Stimulated activated CD8-positive, alpha-beta memory T cell treated with anti-CD3 and anti-CD28 coated beads, Interleukin-12 subunit alpha, Interleukin-12 subunit beta, amount 100 ng/mL, for 1 hour (primary cell): ENCODE results near the gene EN1.
A peak's percentile ranks its signal among the peaks of the same experiment; 100 is the strongest.

ENCODE experiments used
- DNase-seq: peaks from one replicate; pipeline ENCODE4 v3.0.0-alpha.2; 2020; ENCODE audit warnings: low read depth

The EN1 gene

DNA sequence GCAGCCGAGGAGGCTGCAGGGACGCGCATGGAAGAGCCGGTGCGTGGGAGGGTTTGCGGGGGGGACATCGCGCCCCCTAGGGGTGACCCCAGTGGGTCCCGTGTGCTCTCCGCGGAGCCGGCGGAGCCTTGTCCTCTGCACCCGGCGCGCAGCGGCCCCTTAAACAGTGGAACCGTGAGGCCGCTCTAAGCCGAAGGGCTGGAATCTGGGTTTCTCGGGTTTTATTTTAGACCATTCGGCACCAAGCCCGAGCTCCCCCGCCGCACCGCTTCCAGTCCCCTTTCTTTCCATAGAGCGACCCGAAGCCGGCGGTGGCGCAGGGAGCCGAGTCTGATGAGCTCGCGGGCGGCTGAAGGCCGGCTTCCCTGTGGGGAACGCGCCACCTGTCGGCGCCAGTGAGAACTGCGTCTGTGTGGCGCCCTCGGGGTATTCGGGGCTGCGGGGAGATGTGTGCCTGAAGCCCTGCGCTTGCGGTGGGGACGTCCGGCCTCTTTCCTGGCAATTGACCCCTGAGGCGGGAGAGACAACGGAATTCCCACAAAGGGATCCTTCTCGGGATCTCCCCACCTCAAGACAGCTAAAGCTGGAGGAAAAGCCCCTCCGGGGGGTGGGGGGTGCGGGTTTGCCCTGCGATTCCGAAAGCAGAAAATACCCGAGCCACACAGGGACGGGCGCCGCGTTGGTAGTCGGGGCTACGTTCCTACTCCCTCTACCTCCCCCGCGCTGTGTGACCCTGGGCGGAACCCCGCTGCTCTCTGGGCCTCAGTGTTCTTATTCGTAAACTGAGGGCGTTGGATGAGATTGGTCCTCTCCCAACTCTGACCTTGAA lies 8.2 kb upstream of the EN1 start:
- peak; percentile 68 for DNase-seq

DNA sequence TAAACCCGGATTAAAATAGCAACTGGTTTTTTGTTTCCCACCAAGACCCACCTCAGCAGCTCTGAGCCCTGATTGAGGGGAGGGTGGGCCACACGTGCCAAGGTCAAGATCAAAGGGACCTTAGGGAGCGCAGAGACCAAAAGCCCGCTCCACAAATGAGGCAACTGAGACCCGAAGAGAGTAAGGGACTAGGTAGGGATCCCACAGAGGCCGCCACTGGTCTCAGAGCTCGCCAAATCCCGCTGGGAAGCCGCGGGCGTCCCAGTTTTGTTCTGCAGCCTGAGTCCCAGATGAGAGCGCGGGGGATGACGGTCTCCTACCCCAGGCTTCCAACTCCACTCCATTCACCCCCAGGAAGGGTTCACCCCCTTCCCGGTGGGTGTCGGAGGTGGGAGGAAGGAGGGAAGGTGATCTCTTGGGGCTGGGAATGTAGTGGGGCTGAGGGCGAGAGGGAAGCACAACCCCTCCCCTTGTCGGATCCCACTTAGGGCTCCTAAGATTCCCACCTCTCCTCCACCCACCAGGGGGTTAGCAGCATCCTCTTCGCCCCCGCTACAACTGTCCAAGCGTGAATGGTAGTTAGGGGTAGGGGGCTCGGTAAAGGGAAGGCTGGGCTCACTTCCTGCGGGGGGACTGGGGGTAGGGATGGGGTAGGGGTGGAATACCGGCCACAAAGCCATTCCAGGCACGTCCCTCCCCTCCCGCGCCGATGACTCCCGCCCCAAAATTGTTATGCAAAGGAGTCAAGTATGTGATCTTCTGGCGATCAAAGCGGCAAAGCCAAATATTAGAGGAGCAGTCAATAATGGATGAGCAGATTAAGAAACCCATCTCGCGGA lies 7.3 kb upstream of the EN1 start:
- DNase-seq, result no peak

DNA sequence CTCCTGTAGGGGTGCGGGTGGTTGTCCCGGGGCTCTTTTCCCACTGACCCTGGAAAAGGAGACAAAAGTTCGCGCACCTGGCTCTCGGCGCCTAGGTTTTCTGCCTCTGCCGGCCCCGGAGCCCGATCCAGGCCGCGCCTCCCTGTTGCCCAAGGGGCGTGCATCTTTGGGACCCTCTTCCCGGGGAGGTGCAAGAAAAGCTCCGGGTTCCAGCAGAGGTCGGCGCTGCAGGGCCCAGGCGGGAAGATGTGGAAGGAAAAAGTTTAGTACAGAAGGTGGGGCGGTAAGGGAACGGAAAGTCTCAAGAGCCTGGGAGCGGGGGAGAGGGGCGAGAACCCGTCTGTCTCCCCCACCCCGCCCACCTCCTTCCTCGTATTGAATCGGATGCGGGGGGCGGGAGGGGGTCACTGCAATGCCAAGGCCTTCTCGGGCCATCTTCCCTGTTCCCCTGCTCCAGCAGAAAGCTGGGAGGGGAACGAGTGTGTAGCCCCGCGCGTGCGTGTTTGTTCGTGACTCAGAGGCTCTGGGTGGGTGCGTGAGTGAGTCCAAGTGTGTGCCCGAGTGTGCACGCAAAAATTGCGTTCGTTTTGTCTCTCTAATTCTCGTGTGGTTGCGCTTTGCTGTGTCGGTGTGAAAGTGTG lies 6.3 kb upstream of the EN1 start:
- DNase-seq, result no peak

DNA sequence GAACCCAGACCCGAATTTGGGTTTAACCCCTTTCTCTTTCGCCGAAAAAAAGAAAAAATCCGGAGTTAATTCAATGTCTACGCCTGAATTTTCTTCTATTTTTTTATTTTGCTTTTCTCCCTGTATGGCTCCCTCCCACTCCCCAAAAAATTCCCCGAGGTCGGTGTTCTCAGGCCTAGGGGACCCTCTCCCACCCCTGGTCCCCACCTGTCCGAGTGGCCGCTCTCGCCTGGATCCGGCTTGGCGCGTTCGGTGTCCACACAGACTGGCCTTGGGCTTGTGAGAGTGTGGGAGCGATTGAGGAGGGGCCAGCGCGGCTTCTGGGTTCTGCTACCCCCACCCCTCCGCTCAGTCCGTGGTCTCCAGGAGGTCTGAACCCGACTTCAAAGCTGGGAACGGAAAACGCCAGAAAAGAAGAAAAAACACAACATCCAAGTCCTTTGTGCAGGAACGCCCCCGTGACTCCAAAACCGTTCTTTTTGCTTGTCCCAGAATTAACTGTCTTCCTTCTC lies 5.7 kb upstream of the EN1 start:
- no peak for DNase-seq

DNA sequence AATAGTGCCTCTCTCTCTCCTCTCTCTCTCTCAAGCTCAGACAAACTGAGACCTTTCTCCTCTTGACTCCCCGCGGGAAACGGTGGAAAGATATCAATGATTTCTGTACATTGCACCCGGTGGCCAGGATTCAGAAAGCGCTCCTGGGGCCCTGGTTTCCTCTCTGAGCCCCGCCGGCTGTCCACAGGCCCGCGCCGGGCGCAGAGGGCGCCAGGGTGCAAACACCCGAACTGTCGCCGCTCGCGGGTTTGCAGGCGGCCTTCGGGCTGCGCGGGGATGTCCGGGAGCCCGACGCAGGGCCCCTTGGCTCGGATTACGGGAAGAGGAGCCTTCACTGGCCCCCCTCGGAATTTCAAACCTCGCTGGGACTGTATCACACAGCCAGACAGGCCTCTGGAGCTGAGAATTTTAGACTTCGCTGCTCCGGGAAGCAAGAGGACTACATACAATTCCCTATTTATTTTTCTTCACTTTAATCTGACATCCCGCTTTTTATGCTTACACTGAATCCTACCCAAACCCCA lies 5.2 kb upstream of the EN1 start:
- no peak for DNase-seq

DNA sequence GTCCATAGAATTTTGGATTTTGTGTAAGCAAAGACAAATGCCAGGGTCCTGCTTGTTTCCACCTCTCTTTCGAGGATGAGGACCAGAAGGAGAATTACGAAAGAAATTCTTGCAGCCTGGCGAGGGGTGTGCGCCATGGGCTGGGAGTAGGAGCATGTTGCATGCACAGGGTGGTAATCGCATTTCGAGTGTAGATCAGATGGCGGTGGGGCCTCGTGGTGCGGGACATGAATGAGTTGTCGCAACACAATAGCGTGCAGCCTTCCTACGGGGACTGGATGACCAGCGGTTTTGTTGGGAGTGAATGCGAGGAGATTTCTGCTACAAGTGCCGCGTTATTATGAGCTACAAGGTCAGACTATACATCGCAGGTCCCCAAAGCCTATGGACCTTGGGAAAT lies 4.2 kb upstream of the EN1 start:
- no peak for DNase-seq

DNA sequence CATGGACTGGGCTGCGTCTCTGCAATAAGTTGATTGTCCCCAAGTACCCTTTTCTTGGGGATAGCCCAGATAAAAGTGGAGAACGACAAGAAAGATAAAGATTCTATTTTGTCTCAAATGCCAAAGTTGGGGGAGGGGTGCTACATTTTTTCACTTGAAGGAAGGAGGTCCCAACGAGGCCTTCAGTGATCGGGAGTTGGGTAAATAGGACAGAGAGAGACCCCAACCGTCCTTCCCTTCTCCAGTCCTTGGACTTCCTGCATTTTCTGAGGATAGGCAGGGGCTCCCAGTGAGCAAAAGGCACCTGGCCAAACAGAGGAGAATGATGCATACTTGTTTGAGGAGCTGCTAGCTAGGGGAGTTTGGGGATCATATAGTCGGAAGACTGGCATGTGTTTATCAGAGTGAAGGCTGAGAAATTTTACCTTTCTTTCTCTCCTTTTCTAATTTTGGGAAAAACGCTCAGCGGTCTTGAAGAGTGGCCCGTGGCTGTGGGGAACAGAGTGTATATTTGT lies 3.5 kb upstream of the EN1 start:
- no peak for DNase-seq

DNA sequence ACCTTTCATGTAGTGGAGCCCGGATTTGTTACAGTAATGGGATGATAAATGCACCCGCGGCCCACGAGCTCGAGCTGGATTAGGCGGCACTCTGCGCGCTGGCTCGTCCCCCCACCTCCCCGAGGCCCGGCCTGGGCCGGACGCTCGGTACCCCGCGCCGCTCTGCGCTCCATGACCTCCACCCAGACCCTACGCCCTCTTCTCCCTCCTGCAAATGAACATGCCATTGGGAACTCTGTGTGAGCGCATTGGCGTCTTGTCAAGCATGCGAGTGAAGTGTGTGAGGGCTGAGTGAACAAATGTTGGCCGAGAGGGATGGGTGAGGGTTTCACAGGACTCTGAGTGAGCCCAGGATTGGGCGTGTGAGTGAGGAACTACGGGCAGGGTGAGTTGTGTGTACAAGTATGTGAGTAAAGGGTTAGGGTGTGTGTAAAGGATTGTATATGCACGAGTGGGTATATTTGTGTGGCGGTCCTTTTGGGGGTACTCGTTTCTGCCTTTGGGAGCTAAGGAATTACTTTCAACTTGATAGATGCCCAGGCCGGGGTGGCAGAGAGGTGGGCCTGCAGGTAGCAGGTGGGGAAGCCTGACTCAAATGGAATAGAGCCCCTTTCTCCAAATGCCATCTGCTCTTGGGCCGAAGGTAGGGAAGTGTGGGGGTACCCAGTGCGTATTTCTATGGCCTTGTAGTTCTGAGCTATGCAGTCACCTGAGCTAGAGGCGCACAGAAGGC lies 2.9 kb upstream of the EN1 start:
- no peak for DNase-seq

DNA sequence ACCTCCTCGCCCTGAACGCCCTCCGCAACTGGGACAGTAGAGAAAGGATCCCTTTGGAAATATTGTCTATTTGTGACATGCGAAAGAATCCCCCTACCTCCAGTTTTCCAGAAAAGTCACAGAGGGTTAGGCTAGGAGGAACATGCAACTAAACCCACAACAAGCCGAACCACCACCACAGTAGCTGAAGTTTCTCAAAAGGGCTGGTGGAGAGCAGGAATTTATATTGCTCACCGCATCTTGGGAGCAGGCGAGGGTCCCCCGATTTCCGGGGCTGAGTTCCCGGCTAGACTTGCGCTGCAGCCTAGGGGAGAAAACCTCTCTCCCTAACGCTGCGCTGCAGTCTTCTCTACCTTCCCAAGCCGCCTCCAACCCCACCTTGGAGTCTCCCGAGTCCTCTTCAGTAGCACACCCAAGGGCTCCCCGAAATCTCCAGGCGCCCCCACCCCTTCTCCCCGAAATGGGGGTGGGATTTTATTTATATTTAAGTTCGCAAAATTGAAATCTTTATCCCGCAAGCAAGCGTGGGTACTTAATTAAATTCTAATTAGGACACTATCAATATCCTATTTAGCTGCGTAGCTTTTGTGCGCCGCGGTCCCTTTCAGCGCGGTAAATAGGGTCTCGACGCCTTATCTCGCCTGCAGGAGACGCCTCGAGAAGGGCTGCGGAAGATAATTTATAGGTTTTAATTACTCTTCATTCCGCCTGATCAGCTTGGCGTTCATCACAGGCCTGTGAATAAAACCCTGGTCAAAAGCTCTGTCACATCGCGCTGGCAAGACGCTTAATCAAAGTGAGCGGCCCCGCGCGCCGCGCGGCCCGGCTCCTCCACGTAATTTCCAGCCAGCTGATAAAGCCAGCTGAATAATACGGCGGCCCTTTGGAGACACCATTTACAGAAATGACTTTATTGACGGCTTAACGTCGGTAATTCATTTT lies 2.0 kb upstream of the EN1 start:
- no peak for DNase-seq

DNA sequence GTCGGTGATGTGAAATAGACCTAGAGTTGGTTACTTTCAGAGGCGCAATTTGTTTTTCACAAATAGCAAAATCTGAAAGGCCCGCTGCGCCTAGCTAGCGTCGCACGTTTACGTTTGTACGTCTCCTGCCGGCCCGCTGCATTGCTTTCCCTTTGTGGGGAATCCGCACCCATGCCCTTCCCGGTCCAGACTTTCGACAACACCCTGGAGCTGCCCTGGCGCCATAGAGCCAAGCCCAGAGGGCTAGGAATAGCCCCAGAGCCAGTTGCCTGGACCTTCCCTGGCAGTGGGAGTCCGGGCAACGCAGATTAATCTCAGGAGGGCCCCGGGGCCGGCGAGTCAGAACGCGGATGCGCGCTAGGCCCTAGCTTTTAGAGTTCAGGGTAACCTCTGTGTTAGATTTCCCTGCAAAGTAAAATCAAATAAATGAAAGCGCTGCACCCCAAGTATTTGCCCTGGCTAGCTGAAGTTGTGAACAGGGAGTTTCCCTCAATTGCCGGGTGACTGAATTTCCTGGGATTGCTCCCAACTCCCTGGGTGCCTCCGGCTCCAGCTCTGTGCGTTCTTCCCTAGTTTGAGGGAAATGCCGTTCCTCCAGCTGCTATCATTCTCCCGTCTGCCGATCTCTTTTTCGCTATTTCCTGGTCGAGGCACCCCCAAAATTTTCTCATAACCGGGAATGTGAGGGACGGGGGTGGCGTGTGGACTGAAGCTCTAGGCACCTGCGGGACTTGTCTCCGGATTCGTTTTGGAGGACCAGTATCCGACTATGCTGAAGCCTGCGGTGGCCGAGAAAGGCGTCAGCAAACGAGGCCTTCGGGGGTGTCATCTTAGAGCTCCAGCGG lies 1.2 kb upstream of the EN1 start:
- no peak for DNase-seq

DNA sequence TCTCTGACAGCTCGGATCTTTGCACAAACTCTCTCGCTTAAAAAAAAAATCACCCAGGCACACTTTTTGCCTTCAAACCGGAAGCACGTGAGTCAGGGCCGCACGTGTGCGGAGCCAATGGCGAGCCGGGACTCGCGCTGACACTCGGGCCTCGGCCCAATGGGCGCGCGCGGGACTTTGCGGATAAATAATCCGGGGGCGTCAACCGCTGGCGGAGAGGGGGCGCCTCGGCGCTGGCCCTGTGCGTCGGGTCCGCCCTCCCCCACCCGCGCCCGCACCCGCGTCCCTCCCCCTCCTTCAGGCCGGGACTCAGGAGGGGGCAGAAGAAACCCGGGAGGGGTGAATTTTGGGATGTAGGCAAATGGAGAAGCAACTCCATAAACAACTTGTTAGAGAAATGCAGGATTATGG lies 319 bp upstream of the EN1 start:
- no peak for DNase-seq

DNA sequence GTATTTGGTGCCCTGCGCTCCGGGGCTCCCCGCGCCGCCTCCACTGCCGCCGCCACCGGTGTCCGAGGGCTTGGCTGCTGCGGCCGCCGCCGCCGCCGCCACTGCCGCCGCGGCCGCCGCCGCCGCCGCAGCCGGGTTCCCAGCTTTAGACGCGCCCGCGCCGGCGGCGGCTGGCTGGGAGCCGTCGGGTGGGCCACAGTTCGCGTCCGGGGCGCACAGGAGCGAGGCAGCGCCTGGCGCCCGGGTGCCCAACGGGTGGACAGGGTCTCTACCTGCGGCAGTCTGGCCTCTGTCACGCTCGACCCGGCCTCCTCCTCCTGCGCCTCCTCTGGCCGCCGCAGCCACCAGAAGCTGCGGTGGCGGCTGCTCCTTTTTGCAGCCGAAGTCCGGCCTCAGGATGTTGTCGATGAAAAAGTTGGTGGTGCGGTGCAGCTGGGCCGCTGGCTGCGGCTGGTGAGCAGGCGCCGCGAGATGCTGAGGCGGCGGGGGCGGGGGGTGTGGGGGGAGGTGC lies 951 bp downstream of the EN1 start:
- no peak for DNase-seq

DNA sequence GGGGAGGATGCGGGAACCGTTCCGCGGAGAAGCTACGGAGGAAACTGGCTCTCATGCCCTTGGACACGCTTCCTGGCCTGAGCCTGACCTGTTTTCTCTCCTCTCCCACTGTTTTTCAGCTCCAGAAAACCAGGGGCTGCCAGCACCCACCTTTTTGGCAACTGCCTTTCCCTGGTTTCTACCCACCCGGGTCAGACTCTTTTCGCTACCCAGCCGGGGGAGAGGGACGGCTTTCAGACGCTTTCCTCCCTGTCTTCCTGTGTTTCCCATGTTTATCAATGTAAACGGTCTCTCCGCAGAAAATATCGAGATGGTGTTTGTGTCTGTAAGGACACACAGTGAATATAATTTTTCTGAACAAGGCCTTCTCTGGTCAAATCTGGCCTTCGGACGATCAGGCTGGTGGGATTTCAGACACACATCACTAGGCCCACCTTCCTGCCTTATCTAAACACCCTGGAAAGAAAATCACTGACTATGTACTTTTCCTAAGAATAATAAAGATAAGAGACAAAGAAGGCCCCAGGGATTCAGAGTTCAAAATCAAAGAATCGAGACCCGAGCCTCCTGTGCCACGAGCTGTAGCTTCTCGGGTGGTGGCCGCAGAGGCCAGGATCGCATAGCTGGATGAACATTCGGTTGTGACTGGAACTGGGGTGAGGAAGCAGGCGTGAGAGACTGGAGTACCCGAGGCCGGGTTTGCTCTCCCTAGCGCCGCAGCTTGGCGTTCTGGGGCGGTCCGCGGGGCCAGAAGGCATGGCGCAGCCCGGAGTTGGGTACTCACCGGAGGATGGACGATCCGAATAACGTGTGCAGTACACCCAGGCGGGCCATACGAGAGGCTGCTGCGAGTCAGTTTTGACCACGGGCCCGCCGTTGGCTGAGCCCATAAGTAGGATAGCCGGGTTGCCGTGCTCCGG lies 1.7 kb downstream of the EN1 start:
- DNase-seq, result no peak

DNA sequence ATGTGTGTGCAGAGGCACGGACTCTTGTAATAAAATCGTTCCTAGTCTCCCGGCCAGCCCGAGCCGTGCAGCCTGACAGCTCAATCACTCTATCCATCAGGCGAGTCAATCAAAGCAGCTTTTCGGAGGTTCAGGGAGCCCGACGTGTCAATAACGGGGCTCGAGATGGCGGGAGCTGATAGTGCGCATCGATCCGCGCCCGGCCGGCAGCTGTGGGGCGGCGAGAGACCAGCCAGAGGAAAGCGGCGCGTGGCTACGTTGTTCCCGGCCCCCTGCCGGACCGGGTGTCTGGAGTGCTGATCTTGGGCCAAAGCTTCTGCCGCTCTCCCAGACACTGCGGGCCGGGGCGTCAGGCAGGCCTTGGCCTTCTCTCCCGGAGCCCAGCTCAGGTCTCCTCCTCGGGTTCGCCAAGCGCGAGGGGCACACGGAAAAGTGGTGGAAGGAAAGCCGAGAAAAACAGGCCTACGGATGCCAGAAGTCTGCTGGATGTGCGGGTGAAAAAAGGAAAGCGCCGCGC lies 2.4 kb downstream of the EN1 start:
- DNase-seq, result no peak

DNA sequence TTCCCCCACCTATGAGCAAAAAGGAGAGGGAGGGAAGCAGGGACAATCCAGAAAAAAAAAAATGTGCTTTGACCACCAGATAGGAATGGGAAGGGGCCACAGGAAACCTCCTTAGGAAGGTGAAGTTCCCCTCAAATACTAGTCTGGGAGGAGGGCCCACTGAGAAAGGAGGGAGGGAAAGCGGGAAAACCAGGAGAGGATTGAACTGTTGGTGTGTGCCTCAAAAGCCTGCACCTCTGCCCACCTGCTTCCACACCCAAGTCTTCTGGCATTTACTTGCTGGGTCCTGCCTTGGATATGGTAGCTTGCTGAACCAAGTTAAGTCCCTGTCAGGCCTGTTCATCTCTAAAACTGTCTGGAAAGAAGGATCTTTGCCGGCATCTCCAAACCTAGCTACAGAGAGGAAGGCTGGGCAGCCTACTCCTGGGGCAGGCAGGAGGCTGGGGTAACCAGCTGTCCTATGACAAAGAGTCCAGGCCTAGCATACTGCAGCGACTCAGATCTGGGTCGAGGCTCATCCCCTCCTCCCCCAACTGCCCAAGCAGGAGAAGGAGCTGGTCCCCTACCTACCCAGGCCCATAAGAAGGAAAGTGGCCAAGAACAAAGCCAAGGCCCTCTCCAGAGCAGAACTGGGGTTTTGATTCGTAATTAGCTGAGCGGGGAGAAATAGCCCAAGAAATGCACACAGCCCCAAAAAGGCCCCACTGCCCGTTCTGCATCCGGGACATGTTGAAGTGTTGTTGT lies 3.0 kb downstream of the EN1 start:
- DNase-seq, result no peak

DNA sequence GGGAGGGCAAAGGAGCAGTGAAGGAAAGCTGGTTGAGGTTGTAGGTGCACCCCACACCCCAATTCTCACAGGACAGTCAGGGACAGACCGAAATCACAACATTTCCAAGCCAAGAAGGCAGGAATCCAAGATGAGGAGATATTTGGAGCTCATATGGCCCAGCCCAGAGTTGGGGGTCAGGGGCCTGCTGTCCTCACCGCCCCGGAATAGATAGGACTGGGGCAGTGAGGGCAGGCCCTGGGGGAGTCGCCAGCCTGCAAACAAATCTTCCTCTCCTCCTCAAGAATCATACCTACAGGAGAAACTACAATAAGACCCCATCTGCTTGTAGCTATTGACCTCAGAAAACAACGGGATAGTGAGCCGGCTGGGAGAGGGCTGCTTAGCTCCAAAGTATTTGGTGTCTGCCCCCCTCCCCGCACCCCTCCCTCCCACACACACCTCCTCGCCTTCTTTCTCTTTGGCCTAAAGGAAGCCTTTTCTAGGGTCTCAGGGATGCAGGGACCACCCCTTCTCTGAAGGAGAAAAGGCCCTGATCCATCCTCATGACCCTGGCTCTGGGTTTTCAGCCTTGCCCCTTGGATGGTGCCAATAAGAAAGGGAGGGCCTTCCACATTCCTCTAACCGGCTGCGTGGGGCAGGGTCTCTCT lies 3.8 kb downstream of the EN1 start:
- DNase-seq, result no peak
